ENCODE results near the gene CXCL16.
"Not testable (repeated sequence)": the region's sequence is repeated elsewhere in the genome, so short reads cannot be mapped to it uniquely, and the experiment has no call there.

The CXCL16 gene

DNA sequence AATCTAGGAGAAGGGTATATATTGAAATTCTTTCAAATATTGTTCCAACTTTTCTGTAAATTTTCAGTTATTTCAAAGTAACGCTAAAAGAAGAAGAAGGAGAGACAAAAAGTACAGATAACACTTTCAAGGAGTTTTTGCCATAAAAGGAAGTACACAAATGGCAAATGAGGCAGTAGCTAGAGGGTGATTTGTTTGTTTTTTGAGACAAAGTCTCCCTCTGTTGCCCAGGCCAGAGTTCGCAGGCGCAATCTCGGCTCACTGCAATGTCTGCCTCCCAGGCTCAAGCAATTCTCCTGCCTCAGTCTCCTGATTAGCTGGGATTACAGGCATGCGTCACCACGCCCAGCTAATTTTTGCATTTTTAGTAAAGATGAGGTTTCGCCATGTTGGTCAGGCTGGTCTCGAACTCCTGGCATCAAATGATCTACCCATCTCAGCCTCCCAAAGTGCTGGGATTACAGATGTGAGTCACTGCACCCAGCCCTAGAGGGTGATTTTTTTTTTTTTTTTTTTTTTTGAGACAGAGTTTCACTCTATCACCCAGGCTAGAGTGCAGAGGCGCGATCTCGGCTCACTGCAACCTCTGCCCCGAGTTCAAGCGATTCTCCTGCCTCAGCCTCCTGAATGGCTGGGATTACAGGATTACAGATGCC is 40.2 kb downstream of the CXCL16 start:
- peak in 1 of 58 donors; percentile 9 for DNase-seq

DNA sequence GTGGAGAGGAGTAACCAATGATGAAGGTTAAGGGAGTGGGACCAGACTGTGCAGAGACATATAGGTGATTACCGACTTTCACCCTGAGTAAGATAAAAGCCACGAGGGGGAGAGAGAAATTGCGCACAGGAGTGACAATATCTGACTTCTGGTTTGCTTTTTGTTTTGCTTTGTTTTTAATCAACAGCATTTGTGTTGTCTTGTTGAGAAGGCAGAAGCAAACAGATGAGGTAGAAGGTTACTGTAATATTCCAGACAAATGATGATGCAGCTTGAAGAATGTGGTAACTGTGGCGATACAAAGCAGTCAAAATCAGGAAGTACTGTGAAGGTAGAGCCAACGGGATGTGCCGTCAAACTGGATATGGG is 43.3 kb downstream of the CXCL16 start:
- DNase-seq = no peak

DNA sequence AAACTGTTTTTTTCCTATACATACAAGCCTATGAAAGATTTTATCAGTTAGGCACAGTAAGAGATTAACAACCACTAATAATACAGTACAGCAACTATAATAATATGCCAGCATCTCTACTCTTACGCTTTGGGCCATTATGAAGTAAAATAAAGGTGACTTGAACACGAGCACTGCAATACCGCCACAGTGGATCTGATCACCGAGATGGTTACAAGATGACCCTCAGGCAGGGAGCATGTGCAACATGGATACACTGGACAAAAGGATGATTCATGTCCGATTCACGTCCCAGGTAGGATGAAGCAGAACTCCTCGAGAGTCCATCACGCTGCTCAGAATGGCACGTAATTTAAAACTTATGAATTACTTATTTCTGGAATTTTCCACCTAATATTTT is 46.3 kb downstream of the CXCL16 start:
- no peak for DNase-seq

DNA sequence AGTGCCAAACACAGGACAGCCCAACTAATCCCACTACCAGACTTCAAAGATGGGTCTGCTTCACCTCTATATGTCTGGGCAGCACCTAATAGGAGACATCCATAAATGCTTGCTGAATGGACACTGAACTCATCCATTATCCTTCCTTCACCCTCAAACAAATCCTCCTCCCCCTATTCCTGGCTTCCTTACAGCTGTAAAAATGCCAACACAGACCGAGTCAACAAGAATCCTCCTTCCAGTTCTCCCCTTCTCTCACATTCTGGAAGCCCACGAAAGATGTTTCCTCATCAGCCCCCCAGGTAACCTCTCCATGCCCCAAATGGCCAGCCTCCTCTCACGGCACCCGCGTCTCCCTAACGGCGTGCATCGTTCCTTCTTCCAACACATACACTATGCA is 48.0 kb downstream of the CXCL16 start:
- no peak for DNase-seq

DNA sequence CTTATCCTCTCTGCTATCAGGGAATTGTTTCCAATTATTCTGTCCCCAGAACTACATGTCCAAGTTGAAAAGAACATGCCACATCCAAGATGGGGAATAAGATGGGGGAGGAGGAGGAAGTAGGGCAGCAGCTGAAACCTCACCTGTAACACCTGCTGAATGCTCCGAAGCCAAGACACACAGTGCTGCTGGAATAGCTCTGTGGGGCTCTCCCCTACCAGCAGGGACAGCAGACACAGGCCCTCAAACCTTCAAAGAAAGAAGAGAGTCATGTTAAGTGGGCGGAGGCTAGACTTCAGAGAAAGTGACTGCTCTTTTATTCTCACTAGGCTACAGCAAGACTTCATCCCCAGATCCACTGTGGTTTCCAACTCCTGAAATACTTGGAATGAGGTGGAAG is 49.0 kb downstream of the CXCL16 start:
- DNase-seq = no peak

DNA sequence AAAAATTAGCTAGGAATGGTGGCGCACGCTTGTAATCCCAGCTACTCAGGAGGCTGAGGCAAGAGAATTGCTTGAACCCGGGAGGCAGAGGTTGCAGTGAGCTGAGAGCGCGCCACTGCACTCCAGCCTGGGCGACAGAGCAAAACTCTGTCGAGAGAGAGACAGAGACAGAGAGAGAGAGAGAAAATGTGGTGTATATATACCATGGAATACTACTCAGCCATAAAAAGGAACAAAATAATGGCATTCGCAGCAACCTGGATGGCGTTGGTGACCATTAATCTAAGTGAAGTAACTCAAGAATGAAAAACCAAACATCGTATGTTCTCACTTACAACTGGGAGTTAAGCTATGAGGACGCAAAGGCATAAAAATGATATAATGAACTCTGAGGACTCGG is 49.9 kb downstream of the CXCL16 start:
- DNase-seq = not testable (repeated sequence)

DNA sequence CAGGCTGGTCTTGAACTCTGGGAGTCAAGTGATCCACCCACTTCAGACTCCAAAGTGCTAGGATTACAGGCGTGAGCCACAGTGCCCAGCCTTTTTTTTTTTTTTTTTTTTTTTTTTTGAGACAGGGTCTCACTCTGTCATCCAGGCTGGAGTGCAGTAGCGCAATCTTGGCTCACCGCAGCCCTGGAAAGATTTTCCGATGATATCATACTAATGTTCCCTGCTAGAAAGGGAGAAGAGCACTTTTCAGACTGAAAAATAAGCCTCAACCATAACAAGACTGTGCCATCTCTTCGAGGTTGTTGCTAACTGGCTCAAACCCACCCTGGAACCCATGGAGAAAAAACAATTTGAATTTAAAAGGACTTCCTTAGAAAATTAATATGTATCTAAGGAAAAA is 56.0 kb downstream of the CXCL16 start:
- not testable (repeated sequence) for DNase-seq

All from anterior cingulate cortex (tissue), 58 donors.